GM12872 (cell line): ENCODE data around the gene EYA4.
A peak's percentile ranks its signal among the peaks of the same experiment; 100 is the strongest.

Experiments used
- TF ChIP-seq, protein P1 (sequence below): IDR thresholded peaks from 3 replicates; pipeline ENCODE4 v1.5.1; 2011; ENCODE audit warnings: low read depth, mild to moderate bottlenecking, low read length, moderate library complexity; ENCODE audit not compliant: insufficient read depth

The EYA4 gene

GRCh38 chr6:133268621-133269020, 27.5 kb downstream of the EYA4 start:
- TF ChIP-seq, protein P1, sequence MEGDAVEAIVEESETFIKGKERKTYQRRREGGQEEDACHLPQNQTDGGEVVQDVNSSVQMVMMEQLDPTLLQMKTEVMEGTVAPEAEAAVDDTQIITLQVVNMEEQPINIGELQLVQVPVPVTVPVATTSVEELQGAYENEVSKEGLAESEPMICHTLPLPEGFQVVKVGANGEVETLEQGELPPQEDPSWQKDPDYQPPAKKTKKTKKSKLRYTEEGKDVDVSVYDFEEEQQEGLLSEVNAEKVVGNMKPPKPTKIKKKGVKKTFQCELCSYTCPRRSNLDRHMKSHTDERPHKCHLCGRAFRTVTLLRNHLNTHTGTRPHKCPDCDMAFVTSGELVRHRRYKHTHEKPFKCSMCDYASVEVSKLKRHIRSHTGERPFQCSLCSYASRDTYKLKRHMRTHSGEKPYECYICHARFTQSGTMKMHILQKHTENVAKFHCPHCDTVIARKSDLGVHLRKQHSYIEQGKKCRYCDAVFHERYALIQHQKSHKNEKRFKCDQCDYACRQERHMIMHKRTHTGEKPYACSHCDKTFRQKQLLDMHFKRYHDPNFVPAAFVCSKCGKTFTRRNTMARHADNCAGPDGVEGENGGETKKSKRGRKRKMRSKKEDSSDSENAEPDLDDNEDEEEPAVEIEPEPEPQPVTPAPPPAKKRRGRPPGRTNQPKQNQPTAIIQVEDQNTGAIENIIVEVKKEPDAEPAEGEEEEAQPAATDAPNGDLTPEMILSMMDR: no peak

DNA sequence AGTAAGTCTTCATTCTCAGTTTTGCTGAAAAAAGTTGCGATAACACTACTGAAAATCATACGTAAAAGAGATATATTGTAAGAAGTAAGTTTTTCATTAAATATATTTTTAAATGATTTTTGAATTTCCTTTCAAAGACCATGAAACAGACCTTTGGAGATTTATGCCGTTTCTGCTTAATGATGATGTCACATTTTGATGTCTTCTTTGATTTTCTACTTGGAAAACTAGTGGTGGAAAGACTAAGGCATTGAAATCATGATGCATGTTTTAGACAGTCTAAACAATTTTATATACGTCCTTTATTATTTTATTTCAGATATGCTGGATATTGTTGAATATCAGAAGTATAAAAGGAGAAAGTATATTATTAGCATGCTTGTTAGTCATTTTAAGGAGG, 33.7 kb downstream of the EYA4 start:
- TF ChIP-seq, protein P1: no peak

DNA sequence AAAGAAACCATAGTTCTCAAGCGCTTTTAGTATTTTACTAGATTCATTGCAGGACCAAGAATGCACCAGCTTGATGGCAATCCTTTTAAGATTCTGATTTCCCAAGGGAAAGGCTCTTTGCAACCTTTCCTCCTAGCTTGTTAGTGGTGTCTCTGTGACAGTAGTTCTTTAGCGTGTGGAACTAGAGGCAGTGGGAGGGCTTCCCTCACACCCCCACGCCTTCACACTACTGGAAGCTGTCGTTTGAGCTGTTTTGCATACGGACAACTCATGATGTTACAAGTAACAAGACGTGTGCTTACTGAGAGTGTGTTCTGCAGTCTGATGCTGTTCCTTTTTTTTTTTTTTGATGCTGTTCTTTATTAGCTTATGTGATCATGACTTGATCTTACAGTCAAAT, 34.1 kb downstream of the EYA4 start:
- TF ChIP-seq, protein P1: no peak

- TF ChIP-seq, protein P1: no peak
Measured at GRCh38 chr6:133277228-133277899, 36.2 kb downstream of the EYA4 start.

GRCh38 chr6:133277900-133278545, 36.9 kb downstream of the EYA4 start:
- TF ChIP-seq, protein P1: no peak

DNA sequence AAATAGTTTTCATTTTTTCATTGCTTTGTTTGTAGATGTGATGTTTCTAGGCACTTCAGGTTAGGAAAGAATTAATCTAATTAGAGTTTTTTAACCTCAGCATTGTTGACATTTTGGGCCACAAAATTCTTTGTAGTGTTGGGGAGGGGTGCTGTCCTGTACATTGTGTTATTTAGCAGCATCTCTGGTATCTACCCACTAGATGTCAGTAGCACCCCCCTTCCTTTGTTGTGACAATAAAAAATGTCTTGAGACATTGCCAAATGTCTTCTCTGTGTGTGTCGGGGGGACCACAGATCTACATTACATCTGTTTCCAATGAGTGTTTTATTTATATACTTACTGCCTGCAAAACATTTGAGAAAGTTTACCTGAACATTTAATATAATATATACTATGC, 45.6 kb downstream of the EYA4 start:
- TF ChIP-seq, protein P1: peak; percentile 44; the same call in 2 of the 3 replicates

DNA sequence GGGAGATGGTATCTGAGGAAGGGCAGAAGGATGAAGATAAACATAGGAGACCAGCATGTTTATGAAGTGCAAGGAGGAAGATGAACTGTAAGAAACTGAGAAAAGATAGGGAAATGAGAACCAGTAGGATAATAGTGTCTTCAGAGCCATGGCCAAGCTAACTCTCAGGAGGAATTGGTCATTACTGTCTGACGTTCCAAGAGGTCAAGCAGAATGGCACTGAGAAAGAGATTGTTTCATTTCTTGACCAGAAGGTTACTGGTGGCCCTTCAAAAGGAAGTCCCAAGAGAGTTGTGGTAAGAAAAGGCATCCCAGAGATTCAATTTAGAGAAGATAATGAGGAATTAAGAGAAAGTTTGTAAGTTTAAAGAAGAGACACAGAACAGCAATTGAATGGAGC, 47.5 kb downstream of the EYA4 start:
- TF ChIP-seq, protein P1: no peak
